AG10803 (cell line): ENCODE results near the gene CISD3.

Source experiments
- DNase-seq: peaks from one replicate; pipeline ENCODE4 v3.0.0; 2010; ENCODE audit warnings: low read depth
- H3K4me3 ChIP-seq: 2 replicates; pipeline ENCODE4 v1.5.1; 2011; ENCODE audit warnings: mild to moderate bottlenecking, low read length, control low read depth
- TF ChIP-seq, protein P1 (sequence below): conservative IDR thresholded peaks from 2 replicates; pipeline ENCODE4 v1.5.1; 2011; ENCODE audit warnings: mild to moderate bottlenecking, low read length, control low read depth, inconsistent platforms

CISD3 gene, protein sequence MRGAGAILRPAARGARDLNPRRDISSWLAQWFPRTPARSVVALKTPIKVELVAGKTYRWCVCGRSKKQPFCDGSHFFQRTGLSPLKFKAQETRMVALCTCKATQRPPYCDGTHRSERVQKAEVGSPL

GRCh38 chr17:38729886-38730525, at the start of gene CISD3:
CISD3 (plus strand) TSS chr17:38730341; CDS start chr17:38730359, 18 bp downstream.
- peak; percentile 83 for DNase-seq
- TF ChIP-seq, protein P1, sequence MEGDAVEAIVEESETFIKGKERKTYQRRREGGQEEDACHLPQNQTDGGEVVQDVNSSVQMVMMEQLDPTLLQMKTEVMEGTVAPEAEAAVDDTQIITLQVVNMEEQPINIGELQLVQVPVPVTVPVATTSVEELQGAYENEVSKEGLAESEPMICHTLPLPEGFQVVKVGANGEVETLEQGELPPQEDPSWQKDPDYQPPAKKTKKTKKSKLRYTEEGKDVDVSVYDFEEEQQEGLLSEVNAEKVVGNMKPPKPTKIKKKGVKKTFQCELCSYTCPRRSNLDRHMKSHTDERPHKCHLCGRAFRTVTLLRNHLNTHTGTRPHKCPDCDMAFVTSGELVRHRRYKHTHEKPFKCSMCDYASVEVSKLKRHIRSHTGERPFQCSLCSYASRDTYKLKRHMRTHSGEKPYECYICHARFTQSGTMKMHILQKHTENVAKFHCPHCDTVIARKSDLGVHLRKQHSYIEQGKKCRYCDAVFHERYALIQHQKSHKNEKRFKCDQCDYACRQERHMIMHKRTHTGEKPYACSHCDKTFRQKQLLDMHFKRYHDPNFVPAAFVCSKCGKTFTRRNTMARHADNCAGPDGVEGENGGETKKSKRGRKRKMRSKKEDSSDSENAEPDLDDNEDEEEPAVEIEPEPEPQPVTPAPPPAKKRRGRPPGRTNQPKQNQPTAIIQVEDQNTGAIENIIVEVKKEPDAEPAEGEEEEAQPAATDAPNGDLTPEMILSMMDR, result no peak; the same call in none of the 2 replicates
- peak within 1 kb of the TSS; percentile 87 for H3K4me3 ChIP-seq

- no peak for DNase-seq
- TF ChIP-seq, protein P1, result no peak
These were observed 49.0 kb upstream of the CISD3 start for GRCh38 chr17:38681096-38681495.

GRCh38 chr17:38685491-38685890, 44.6 kb upstream of the CISD3 start:
- no peak overlapping the region for H3K4me3 ChIP-seq
- no peak for DNase-seq

More at GRCh38 chr17:38681096-38681495, 49.0 kb upstream of the CISD3 start:
- no peak overlapping the region for H3K4me3 ChIP-seq

DNA sequence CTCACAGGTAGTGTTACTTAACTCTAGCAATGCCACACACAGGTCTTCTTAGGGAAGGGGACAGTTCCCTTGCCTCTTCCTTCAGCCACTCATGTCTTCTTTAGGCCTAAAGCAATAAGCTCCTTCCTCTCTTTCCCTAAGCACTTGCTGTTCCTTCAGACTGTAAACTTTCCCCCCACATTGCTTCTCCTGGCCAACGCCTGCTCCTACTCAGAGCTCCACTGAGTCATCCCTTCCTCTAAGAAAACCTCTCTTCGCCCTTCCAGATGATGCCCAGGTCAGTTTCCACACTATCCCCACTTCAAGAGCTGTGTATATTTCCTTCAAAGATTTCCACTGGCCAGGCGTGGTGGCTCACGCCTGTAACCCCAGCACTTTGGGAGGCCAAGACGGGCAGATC, 42.9 kb upstream of the CISD3 start:
- DNase-seq, result peak; percentile 19
- TF ChIP-seq, protein P1, result no peak
- H3K4me3 ChIP-seq, result no peak overlapping the region

More at GRCh38 chr17:38685491-38685890, 44.6 kb upstream of the CISD3 start:
- TF ChIP-seq, protein P1, result no peak

GRCh38 chr17:38690386-38690785, 39.8 kb upstream of the CISD3 start:
- H3K4me3 ChIP-seq, result no peak overlapping the region
- no peak for DNase-seq
- TF ChIP-seq, protein P1, result no peak

DNA sequence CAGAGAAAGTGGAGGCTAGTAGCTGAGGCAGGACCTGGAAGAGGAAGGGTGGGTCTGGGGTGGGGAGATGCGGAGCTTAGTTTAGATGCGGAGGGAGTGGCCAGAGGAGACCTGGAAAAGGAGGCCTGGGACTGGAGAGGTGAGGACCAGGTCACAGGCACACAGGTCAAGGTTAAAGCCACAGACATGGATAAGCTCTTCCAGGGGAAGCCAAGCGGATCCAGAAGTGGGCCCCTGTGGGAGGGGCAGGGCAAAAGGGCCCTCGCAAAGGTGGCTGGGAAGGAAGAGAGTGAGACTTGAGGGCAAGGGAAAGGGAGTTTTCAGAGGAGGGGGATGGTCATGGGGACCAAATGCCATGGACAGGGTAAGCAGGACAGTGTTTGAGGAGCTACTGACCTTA, 39.0 kb upstream of the CISD3 start:
- no peak for DNase-seq
- TF ChIP-seq, protein P1, result no peak
- no peak overlapping the region for H3K4me3 ChIP-seq
